H1 (cell line): ENCODE measurements around the gene NUP98. TPM values are rescaled to one million over a fixed set of nuclear protein-coding genes. Genes with fewer than 3 reads are reported as not detected.

Experiments
- CTCF ChIA-PET: fragments of 300-600 bp; sonication (Branson Sonifier 250); formaldehyde crosslinking; loops from one replicate; lab custom pipeline; 2021; ENCODE audit not compliant: partially characterized antibody; lab: Charles Lee
- POLR2A ChIA-PET: fragments of 300-600 bp; sonication (Branson Sonifier 250); formaldehyde crosslinking; loops from one replicate; lab custom pipeline; 2021; ENCODE audit warnings: inconsistent platforms; ENCODE audit not compliant: partially characterized antibody; lab: Charles Lee
- DNase-seq, 2 experiments: peaks; one replicate each; pipeline versions ENCODE4 v3.0.0 to v3.0.0-alpha.2; 2010 to 2022; ENCODE audit warnings: low spot score in 2 of 2, low read depth in 1 of 2, mixed read lengths in 1 of 2
- FAIRE-seq: peaks from 2 replicates; lab custom pipeline; 2011; peaks lifted over from hg19 to GRCh38; lab: Jason Lieb, UNC
- H2AFZ ChIP-seq: 2 replicates; pipeline ENCODE4 v1.8.1; 2012; ENCODE audit warnings: low read length, inconsistent platforms
- H2AK5ac ChIP-seq: 2 replicates; pipeline ENCODE4 v1.6.1; 2013; ENCODE audit warnings: low read depth, low read length
- H2BK120ac ChIP-seq: replicated peaks from 2 replicates; pipeline ENCODE3; 2013; ENCODE audit warnings: low read depth, low read length, inconsistent platforms
- H2BK12ac ChIP-seq: 2 replicates; pipeline ENCODE4 v1.6.1; 2013; ENCODE audit warnings: low read depth, low read length
- H2BK15ac ChIP-seq: 2 replicates; pipeline ENCODE4 v1.6.1; 2013; ENCODE audit warnings: low read length
- H2BK20ac ChIP-seq: 2 replicates; pipeline ENCODE4 v1.6.1; 2013; ENCODE audit warnings: low read length
- H2BK5ac ChIP-seq: 2 replicates; pipeline ENCODE4 v1.6.1; 2013; ENCODE audit warnings: low read depth, low read length
- H3K14ac ChIP-seq: 2 replicates; pipeline ENCODE4 v1.6.1; 2013; ENCODE audit warnings: inconsistent platforms; ENCODE audit not compliant: insufficient read length
- H3K18ac ChIP-seq: 2 replicates; pipeline ENCODE4 v1.6.1; 2013; ENCODE audit warnings: low read length; ENCODE audit errors: extremely low read depth
- H3K23ac ChIP-seq: 2 replicates; pipeline ENCODE4 v1.6.1; 2013; ENCODE audit warnings: inconsistent platforms; ENCODE audit not compliant: insufficient read length
- H3K23me2 ChIP-seq: 2 replicates; pipeline ENCODE4 v1.6.1; 2013; ENCODE audit warnings: low read depth, low read length
- H3K27ac ChIP-seq: 2 replicates; pipeline ENCODE4 v1.6.1; 2011; ENCODE audit warnings: low read depth, low read length, inconsistent platforms
- H3K27me3 ChIP-seq, 4 experiments: replicated peaks in 1 of 4; 1 replicate in 1 of 4; 2 replicates in 3 of 4; pipeline versions ENCODE4 v1.6.1 to v1.8.1; 2011 to 2013; ENCODE audit warnings: low read length in 3 of 4, mild to moderate bottlenecking in 3 of 4, inconsistent platforms in 2 of 4, mixed read lengths in 2 of 4, moderate library complexity in 1 of 4; ENCODE audit not compliant: control insufficient read depth in 3 of 4, insufficient read depth in 3 of 4; ENCODE audit errors: extremely low read depth in 1 of 4
- H3K36me3 ChIP-seq, 4 experiments: 2 replicates each; pipeline versions ENCODE4 v1.6.1 to v1.8.1; 2011 to 2013; ENCODE audit warnings: mild to moderate bottlenecking in 4 of 4, low read length in 3 of 4, moderate library complexity in 2 of 4, control low read depth in 1 of 4, inconsistent platforms in 1 of 4; ENCODE audit not compliant: insufficient read depth in 4 of 4, control insufficient read depth in 2 of 4
- H3K4ac ChIP-seq: replicated peaks from 2 replicates; pipeline ENCODE3; 2013; ENCODE audit warnings: low read length, low read depth, mixed read lengths, inconsistent platforms; ENCODE audit not compliant: insufficient read length
- H3K4me1 ChIP-seq, 4 experiments: replicated peaks in 1 of 4; 1 replicate in 1 of 4; 2 replicates in 3 of 4; pipeline versions ENCODE4 v1.6.1 to v1.8.1; 2011 to 2013; ENCODE audit warnings: low read length in 3 of 4, inconsistent platforms in 2 of 4, mixed read lengths in 1 of 4; ENCODE audit not compliant: insufficient read depth in 4 of 4, control insufficient read depth in 3 of 4
- H3K4me2 ChIP-seq, 2 experiments: 2 replicates each; pipeline versions ENCODE4 v1.6.1 to v1.8.1; 2011 to 2013; ENCODE audit warnings: low read depth in 2 of 2, low read length in 2 of 2, control low read depth in 1 of 2, inconsistent platforms in 1 of 2, mild to moderate bottlenecking in 1 of 2; ENCODE audit not compliant: insufficient read depth in 1 of 2
- H3K4me3 ChIP-seq, 4 experiments: fragments of 200-600, 300-600 bp in 1 of 4; sonication (generic), shearing (Covaris generic), sonication (Bioruptor Twin) in 1 of 4; 2 replicates each; pipeline versions ENCODE4 v1.5.1 to v1.8.1; 2011 to 2016; ENCODE audit warnings: low read length in 4 of 4, low read depth in 3 of 4, control low read depth in 2 of 4, inconsistent platforms in 2 of 4, mild to moderate bottlenecking in 2 of 4, mixed read lengths in 1 of 4, moderate library complexity in 1 of 4; ENCODE audit not compliant: insufficient read depth in 2 of 4; ENCODE audit errors: extremely low read depth in 1 of 4
- H3K56ac ChIP-seq: replicated peaks from 2 replicates; pipeline ENCODE3; 2013; ENCODE audit warnings: low read depth, mild to moderate bottlenecking, mixed read lengths, low read length, inconsistent platforms; ENCODE audit not compliant: insufficient read length
- H3K79me1 ChIP-seq: 2 replicates; pipeline ENCODE4 v1.6.1; 2013; ENCODE audit warnings: low read depth, low read length, control low read depth
- H3K79me2 ChIP-seq, 2 experiments: 2 replicates each; pipeline versions ENCODE4 v1.6.1 to v1.8.1; 2012 to 2013; ENCODE audit warnings: low read length in 2 of 2, mild to moderate bottlenecking in 2 of 2, inconsistent platforms in 1 of 2; ENCODE audit not compliant: insufficient read depth in 2 of 2, control insufficient read depth in 1 of 2
- H3K9ac ChIP-seq, 4 experiments: replicated peaks in 1 of 4; 1 replicate in 1 of 4; 2 replicates in 3 of 4; pipeline versions ENCODE4 v1.6.1 to v1.8.1; 2011 to 2013; ENCODE audit warnings: low read depth in 3 of 4, low read length in 3 of 4, control low read depth in 2 of 4, mild to moderate bottlenecking in 2 of 4, moderate library complexity in 2 of 4, inconsistent platforms in 1 of 4; ENCODE audit errors: extremely low read depth in 1 of 4
- H3K9me3 ChIP-seq, 2 experiments: 2 replicates each; pipeline versions ENCODE4 v1.6.1 to v1.8.1; 2012 to 2013; ENCODE audit warnings: mild to moderate bottlenecking in 2 of 2, moderate library complexity in 2 of 2, control low read depth in 1 of 2, inconsistent platforms in 1 of 2, low read depth in 1 of 2, low read length in 1 of 2, mixed read lengths in 1 of 2; ENCODE audit not compliant: insufficient read depth in 2 of 2
- H4K20me1 ChIP-seq, 2 experiments: replicated peaks in 1 of 2; 2 replicates each; pipeline versions ENCODE3 to v1.8.1; 2011 to 2013; ENCODE audit warnings: inconsistent platforms in 2 of 2, low read length in 2 of 2, mild to moderate bottlenecking in 1 of 2; ENCODE audit not compliant: insufficient read depth in 2 of 2, control insufficient read depth in 1 of 2
- H4K5ac ChIP-seq: 2 replicates; pipeline ENCODE4 v1.6.1; 2013; ENCODE audit warnings: low read length, low read depth, mixed read lengths, inconsistent platforms; ENCODE audit not compliant: insufficient read length
- H4K8ac ChIP-seq: 2 replicates; pipeline ENCODE4 v1.8.0; 2013; ENCODE audit warnings: mild to moderate bottlenecking, moderate library complexity, low read length, inconsistent platforms; ENCODE audit not compliant: insufficient read depth; ENCODE audit errors: extremely low read depth
- H4K91ac ChIP-seq: replicated peaks from 2 replicates; pipeline ENCODE3; 2013; ENCODE audit warnings: low read length, mixed read lengths, inconsistent platforms; ENCODE audit not compliant: insufficient read length
- ATF3 ChIP-seq: IDR thresholded peaks from 2 replicates; pipeline ENCODE4 v1.6.1; 2011; ENCODE audit warnings: low read depth, mild to moderate bottlenecking, low read length; ENCODE audit not compliant: insufficient read depth
- GTF2F1 ChIP-seq: IDR thresholded peaks from 2 replicates; pipeline ENCODE4 v1.6.1; 2012; ENCODE audit warnings: low read depth, low read length, improper control_type of control experiment, borderline replicate concordance
- NRF1 ChIP-seq: IDR thresholded peaks from 2 replicates; pipeline ENCODE4 v1.6.1; 2011; ENCODE audit warnings: mild to moderate bottlenecking, low read depth, low read length, improper control_type of control experiment
- WGBS, 2 experiments: shearing (Covaris generic) in 1 of 2; methylation state at CpG; one replicate each; pipeline versions ENCODE4 v1.1.6 to v1.1.7; 2013 to 2015; ENCODE audit warnings: low lambda C conversion rate in 2 of 2, mixed read lengths in 2 of 2, inconsistent platforms in 1 of 2, low coverage in 1 of 2, missing lambda C conversion rate in 1 of 2; ENCODE audit not compliant: insufficient replicate concordance in 2 of 2, insufficient coverage in 1 of 2, insufficient read length in 1 of 2; ENCODE audit errors: extremely low coverage in 1 of 2, missing lambda C conversion rate in 1 of 2; 5-methylcytosine and 5-hydroxymethylcytosine counted together
- polyA plus RNA-seq, 7 experiments: library from polyadenylated mRNA; depleted of rRNA in 3 of 7; stranded (reverse) in 5 of 7; unstranded in 2 of 7; fragments of >200 nt in 5 of 7; fragments of 200-250 nt in 2 of 7; gene quantifications; 1 replicate in 5 of 7; 2 replicates in 1 of 7; 4 replicates in 1 of 7; pipeline versions ENCODE4 v1.2.1 to v1.2.3, GENCODE V29; 2011 to 2013; ENCODE audit warnings: missing spikeins in 2 of 7, mixed read lengths in 2 of 7
- total RNA-seq: library from RNA; stranded (reverse); fragmentation: NEBNext Ultra II Directional; extraction: Animal tissue kit (Norgen Biotek cat#: 25700); gene quantifications from 2 replicates; pipeline ENCODE4 v1.2.1, GENCODE V29; 2021

Gene NUP98
- total and polyA plus RNA-seq, 2 of the 8 experiments (the other 6 are each of a cell fraction or from before 2014, with no cell fraction given) = 98.6 to 261 TPM

- no peak for DNase-seq
- Histone ChIP-seq H3K14ac (no peak overlapping the region), H3K9me3 (no peaks in the 10 kb centered on the region), H3K56ac (no peak overlapping the region), H3K36me3 (peaks cover 43 to 94% (median 70%) of the 10 kb centered on the region in 4 experiments), H3K23ac (no peak overlapping the region), H2BK15ac (no peak overlapping the region), H3K4ac (no peak overlapping the region), H4K20me1 (no peaks in the 10 kb centered on the region), H3K4me3 (no peak overlapping the region), H4K5ac (no peak overlapping the region), H3K79me1 (no peaks in the 10 kb centered on the region), H2BK12ac (no peak overlapping the region), H2AFZ (no peak overlapping the region), H3K4me1 (no peaks in the 10 kb centered on the region), H3K23me2 (no peaks in the 10 kb centered on the region; the same call in 1 of the 2 replicates), H3K4me2 (no peak overlapping the region), H3K9ac (no peak overlapping the region), H2BK120ac (no peak overlapping the region), H3K79me2 (no peaks in the 10 kb centered on the region), H2AK5ac (no peak overlapping the region), H4K91ac (no peak overlapping the region), H2BK20ac (no peak overlapping the region), H2BK5ac (no peak overlapping the region), H3K27ac (no peak overlapping the region), H3K18ac (no peak overlapping the region), H3K27me3 (no peaks in the 10 kb centered on the region), H4K8ac (no peak overlapping the region)
- FAIRE-seq = no peak
- 93% methylated on average over 2 of the region's 2 CpGs; no CpG with 5 or more reads in 1 of the 2 experiments for WGBS, 2 experiments
- ChIA-PET POLR2A (no interaction called here), CTCF (interaction anchor here (0.8 kb wide), 1 partner anchor 10 kb away, joined by 5 read pairs; no protein-coding TSS in a partner anchor)
- TF ChIP-seq GTF2F1 = no peak
- no peak for TF ChIP-seq NRF1
- TF ChIP-seq ATF3 = no peak
Measured at GRCh38 chr11:3700410-3700809, 96.9 kb downstream of the NUP98 start.
